ENCODE results near the gene PSAT1.

- TF ChIP-seq CTCF (IDR thresholded peaks at IDR 0.05; ENCODE audit: control extremely low read depth in 1 of 3, insufficient read depth in 1 of 3, low read depth in 1 of 3, low read length in 3 of 3), result no peak
- no peak for TF ChIP-seq ASH2L (IDR thresholded peaks at IDR 0.05; ENCODE audit: low read length)
- no peak for TF ChIP-seq POLR2A (IDR thresholded peaks at IDR 0.05; ENCODE audit: control extremely low read depth in 1 of 2, low read depth in 2 of 2, low read length in 2 of 2)
- TF ChIP-seq RNF2 (IDR thresholded peaks at IDR 0.05; ENCODE audit: borderline replicate concordance, low read depth, low read length, missing control alignments, poor library complexity, severe bottlenecking), result no peak
- TF ChIP-seq EZH2 (IDR thresholded peaks at IDR 0.05; ENCODE audit: low read depth, low read length, severe bottlenecking), result no peak
- TF ChIP-seq YY1 (IDR thresholded peaks at IDR 0.05; ENCODE audit: low read depth, low read length), result no peak
Measured at GRCh38 chr9:78292716-78293497, 4.0 kb upstream of the PSAT1 start.

Measured in H1 (cell line).